ENCODE results near the gene NUDT14. TPM values are rescaled to one million over a fixed set of nuclear protein-coding genes. Genes with fewer than 3 reads are reported as not detected.

The NUDT14 gene
- total RNA-seq, 1 experiment from 2014 or later, result 31.8 TPM

Other genes starting within 250 kb of the NUDT14 start
- gene AHNAK2, start 202.9 kb downstream of the NUDT14 start, total RNA-seq (2014; rRNA removed; shearing (Covaris generic)), result 4.3 and 8.9 TPM in 2 replicates
- 3.6 and 3.8 TPM in 2 replicates for gene CLBA1, start 195.5 kb downstream of the NUDT14 start, total RNA-seq (2014; rRNA removed; shearing (Covaris generic))
- gene CDCA4, start 160.2 kb downstream of the NUDT14 start, total RNA-seq (2014; rRNA removed; shearing (Covaris generic)), result 63.2 and 83.6 TPM in 2 replicates
- not detected in 2 replicates for gene GPR132, start 115.9 kb downstream of the NUDT14 start, total RNA-seq (2014; rRNA removed; shearing (Covaris generic))
- 125 and 160 TPM in 2 replicates for gene JAG2, start 12.5 kb downstream of the NUDT14 start, total RNA-seq (2014; rRNA removed; shearing (Covaris generic))
- gene BTBD6, start 67.2 kb upstream of the NUDT14 start, total RNA-seq (2014; rRNA removed; shearing (Covaris generic)), result 80.3 and 80.5 TPM in 2 replicates
- 29.9 and 35.8 TPM in 2 replicates for gene BRF1, start 119.7 kb upstream of the NUDT14 start, total RNA-seq (2014; rRNA removed; shearing (Covaris generic))
- gene PACS2, start 133.4 kb upstream of the NUDT14 start, total RNA-seq (2014; rRNA removed; shearing (Covaris generic)), result 17.1 and 27.3 TPM in 2 replicates
- gene TEX22, start 217.2 kb upstream of the NUDT14 start, total RNA-seq (2014; rRNA removed; shearing (Covaris generic)), result 0.11 TPM in 1 of 2 replicates, not detected in the other
- 29.0 and 52.4 TPM in 2 replicates for gene MTA1, start 238.5 kb upstream of the NUDT14 start, total RNA-seq (2014; rRNA removed; shearing (Covaris generic))